ENCODE results near the gene MS4A4E.

Gene MS4A4E

GRCh38 chr11:60222141-60222540 is 20.8 kb downstream of the MS4A4E start:
- ChIA-PET CTCF (no interaction called here), POLR2A (ENCODE audit: low non-redundant PET) (no interaction called here)
- DNase-seq (ENCODE audit: low spot score), result no peak

GRCh38 chr11:60221692-60222091 is 21.2 kb downstream of the MS4A4E start:
- DNase-seq (ENCODE audit: low spot score), result no peak
- ChIA-PET POLR2A (ENCODE audit: low non-redundant PET) (no interaction called here), CTCF (no interaction called here)

More at GRCh38 chr11:60222141-60222540, 20.8 kb downstream of the MS4A4E start:
- no peak for TF ChIP-seq CTCF (conservative IDR thresholded peaks at IDR 0.05; ENCODE audit: low read depth)
- H3K27ac ChIP-seq, result no peak overlapping the region

GRCh38 chr11:60221181-60221580 is 21.8 kb downstream of the MS4A4E start:
- no peak for TF ChIP-seq CTCF (conservative IDR thresholded peaks at IDR 0.05; ENCODE audit: low read depth)
- CTCF ChIA-PET, result no interaction called here
- no peak for DNase-seq (ENCODE audit: low spot score)
- H3K27ac ChIP-seq, result no peak overlapping the region
- POLR2A ChIA-PET (ENCODE audit: low non-redundant PET), result no interaction called here

More at GRCh38 chr11:60221692-60222091, 21.2 kb downstream of the MS4A4E start:
- no peak overlapping the region for H3K27ac ChIP-seq
- TF ChIP-seq CTCF (conservative IDR thresholded peaks at IDR 0.05; ENCODE audit: low read depth), result no peak

GRCh38 chr11:60214386-60214785 is 28.6 kb downstream of the MS4A4E start:
- no peak for TF ChIP-seq CTCF (conservative IDR thresholded peaks at IDR 0.05; ENCODE audit: low read depth)
- ChIA-PET CTCF (no interaction called here), POLR2A (ENCODE audit: low non-redundant PET) (no interaction called here)
- DNase-seq (ENCODE audit: low spot score), result no peak
- no peak overlapping the region for H3K27ac ChIP-seq

GRCh38 chr11:60211206-60211605 is 31.7 kb downstream of the MS4A4E start:
- no peak overlapping the region for H3K27ac ChIP-seq
- ChIA-PET CTCF (no interaction called here), POLR2A (ENCODE audit: low non-redundant PET) (no interaction called here)
- no peak for DNase-seq (ENCODE audit: low spot score)
- no peak for TF ChIP-seq CTCF (conservative IDR thresholded peaks at IDR 0.05; ENCODE audit: low read depth)

- ChIA-PET CTCF (no interaction called here), POLR2A (ENCODE audit: low non-redundant PET) (no interaction called here)
- no peak for DNase-seq (ENCODE audit: low spot score)
- no peak for TF ChIP-seq CTCF (conservative IDR thresholded peaks at IDR 0.05; ENCODE audit: low read depth)
- no peak overlapping the region for H3K27ac ChIP-seq
Observed at GRCh38 chr11:60209977-60210376, 33.0 kb downstream of the MS4A4E start.

- no peak overlapping the region for H3K27ac ChIP-seq
- no peak for DNase-seq (ENCODE audit: low spot score)
- ChIA-PET POLR2A (ENCODE audit: low non-redundant PET) (no interaction called here), CTCF (no interaction called here)
- no peak for TF ChIP-seq CTCF (conservative IDR thresholded peaks at IDR 0.05; ENCODE audit: low read depth)
Observed at GRCh38 chr11:60208951-60209350, 34.0 kb downstream of the MS4A4E start.
